ENCODE measurements around the gene LRG1. TPM values are rescaled to one million over a fixed set of nuclear protein-coding genes. Genes with fewer than 3 reads are reported as not detected.

LRG1 gene
- total RNA-seq = 1 to 10 TPM in 2 of 4 donors, under 1 TPM in 2; 0.17 to 9.4 (median 0.79) TPM

GRCh38 chr19:4539693-4540581, at the start of gene LRG1:
LRG1 (minus strand) TSS chr19:4540036; CDS start chr19:4540013, 23 bp downstream.
- peaks cover 0 to 8% (median 3%) of the 10 kb centered on the region in 4 donors for H3K9me3 ChIP-seq
- no peak for DNase-seq (ENCODE audit: extremely low spot score)
- H3K27me3 ChIP-seq = peaks cover 0 to 24% (median 0%) of the 10 kb centered on the region in 4 donors
- intact Hi-C loops (cut with DNase I) = no loop called here
- H3K27ac ChIP-seq (replicated peaks in 1 of 4) = peak within 1 kb of the TSS in 2 of 4 donors; percentile 15 to 21
- TF ChIP-seq POLR2A (IDR thresholded peaks at IDR 0.05; ENCODE audit: low read depth) (no peak), POLR2AphosphoS5 (IDR thresholded peaks at IDR 0.05) (peak in 1 of 2 donors; percentile 10), EP300 (IDR thresholded peaks at IDR 0.05) (no peak), CTCF (IDR thresholded peaks at IDR 0.05) (no peak)
- no peaks in the 10 kb centered on the region for H3K36me3 ChIP-seq
- WGBS = 32% methylated on average over 5 of the region's 14 CpGs
- H3K4me1 ChIP-seq = peaks cover 8 to 15% (median 12%) of the 10 kb centered on the region in 4 donors
- no peak within 1 kb of the TSS for H3K4me3 ChIP-seq

GRCh38 chr19:4588291-4588761, 48.5 kb upstream of the LRG1 start:
- 65% methylated on average over 9 of the region's 9 CpGs for WGBS
- no peak overlapping the region for H3K4me3 ChIP-seq
- H3K27ac ChIP-seq (replicated peaks in 1 of 4) = no peak overlapping the region
- intact Hi-C loops (cut with DNase I) = no loop called here
- H3K36me3 ChIP-seq = no peaks in the 10 kb centered on the region
- no peak for TF ChIP-seq POLR2A (IDR thresholded peaks at IDR 0.05; ENCODE audit: low read depth)
- no peak for TF ChIP-seq EP300 (IDR thresholded peaks at IDR 0.05)
- TF ChIP-seq CTCF (IDR thresholded peaks at IDR 0.05) = no peak
- no peak for TF ChIP-seq POLR2AphosphoS5 (IDR thresholded peaks at IDR 0.05)
- H3K27me3 ChIP-seq = peaks cover 0 to 78% (median 21%) of the 10 kb centered on the region in 4 donors
- no peak for DNase-seq (ENCODE audit: extremely low spot score)
- peaks cover 12 to 16% (median 14%) of the 10 kb centered on the region in 4 donors for H3K4me1 ChIP-seq
- no peaks in the 10 kb centered on the region for H3K9me3 ChIP-seq

GRCh38 chr19:4587527-4587926, 47.7 kb upstream of the LRG1 start:
- Histone ChIP-seq H3K4me1 (peaks cover 12 to 16% (median 14%) of the 10 kb centered on the region in 4 donors), H3K36me3 (no peaks in the 10 kb centered on the region)

GRCh38 chr19:4586691-4587090, 46.9 kb upstream of the LRG1 start:
- H3K27me3 ChIP-seq = peaks cover 0 to 78% (median 29%) of the 10 kb centered on the region in 4 donors
- intact Hi-C loops (cut with DNase I) = no loop called here
- H3K4me1 ChIP-seq = peaks cover 12 to 20% (median 18%) of the 10 kb centered on the region in 4 donors
- DNase-seq (ENCODE audit: extremely low spot score) = no peak
- no peak overlapping the region for H3K27ac ChIP-seq (replicated peaks in 1 of 4)
- H3K36me3 ChIP-seq = no peaks in the 10 kb centered on the region
- TF ChIP-seq POLR2A (IDR thresholded peaks at IDR 0.05; ENCODE audit: low read depth) (no peak), CTCF (IDR thresholded peaks at IDR 0.05) (no peak), POLR2AphosphoS5 (IDR thresholded peaks at IDR 0.05) (no peak), EP300 (IDR thresholded peaks at IDR 0.05) (no peak)
- no peak overlapping the region for H3K4me3 ChIP-seq
- no peaks in the 10 kb centered on the region for H3K9me3 ChIP-seq
- WGBS = 81% methylated on average over 6 of the region's 6 CpGs

More at GRCh38 chr19:4587527-4587926, 47.7 kb upstream of the LRG1 start:
- TF ChIP-seq EP300 (IDR thresholded peaks at IDR 0.05) (no peak), POLR2AphosphoS5 (IDR thresholded peaks at IDR 0.05) (no peak), CTCF (IDR thresholded peaks at IDR 0.05) (no peak), POLR2A (IDR thresholded peaks at IDR 0.05; ENCODE audit: low read depth) (no peak)
- no peak overlapping the region for H3K27ac ChIP-seq (replicated peaks in 1 of 4)
- WGBS = 82% methylated on average over 6 of the region's 6 CpGs
- H3K9me3 ChIP-seq = no peaks in the 10 kb centered on the region
- no peak overlapping the region for H3K4me3 ChIP-seq
- intact Hi-C loops (cut with DNase I) = no loop called here
- peaks cover 0 to 78% (median 22%) of the 10 kb centered on the region in 4 donors for H3K27me3 ChIP-seq
- DNase-seq (ENCODE audit: extremely low spot score) = no peak
